ENCODE measurements around the gene PACSIN2.
"Not testable (repeated sequence)": the region's sequence is repeated elsewhere in the genome, so short reads cannot be mapped to it uniquely, and the experiment has no call there.

The PACSIN2 gene

DNA sequence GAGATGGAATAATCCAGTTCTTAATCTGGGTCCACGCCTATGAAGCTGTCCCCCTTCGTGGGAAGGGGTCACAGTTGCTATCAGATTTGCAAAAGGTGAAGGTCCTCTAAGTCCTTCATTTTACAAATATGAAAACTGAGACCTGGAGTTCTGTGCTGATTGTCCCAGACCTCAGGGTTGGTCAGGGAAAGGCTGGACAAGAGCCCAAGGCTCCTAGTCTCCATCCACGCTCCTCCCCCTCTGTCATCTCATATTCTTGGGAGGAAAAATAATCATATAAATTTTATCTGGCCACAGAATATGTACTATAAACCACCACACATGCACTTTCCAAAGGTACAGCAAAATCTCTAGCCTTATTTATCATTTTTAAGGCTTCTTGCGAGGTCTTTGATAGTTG lies 5.5 kb downstream of the PACSIN2 start:
- no peak for DNase-seq

DNA sequence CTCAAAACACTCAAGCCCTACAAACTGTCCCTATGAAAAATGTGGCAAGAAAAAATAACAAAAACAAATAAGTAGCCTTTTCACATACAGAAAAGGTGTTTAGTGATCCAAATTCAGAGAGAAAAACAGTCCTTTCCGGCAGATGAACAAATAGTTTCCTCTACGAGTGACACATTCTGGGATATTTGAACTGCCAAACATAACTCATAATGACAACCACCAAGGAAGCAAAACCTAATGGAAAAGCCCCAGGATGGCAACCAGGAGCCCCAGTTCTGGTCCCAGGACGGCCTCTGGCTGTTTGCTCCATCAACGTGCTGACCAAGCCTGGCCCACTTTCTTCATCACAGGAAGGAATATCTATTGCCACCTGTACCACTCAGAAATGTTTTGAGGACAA lies 6.0 kb downstream of the PACSIN2 start:
- no peak for DNase-seq

DNA sequence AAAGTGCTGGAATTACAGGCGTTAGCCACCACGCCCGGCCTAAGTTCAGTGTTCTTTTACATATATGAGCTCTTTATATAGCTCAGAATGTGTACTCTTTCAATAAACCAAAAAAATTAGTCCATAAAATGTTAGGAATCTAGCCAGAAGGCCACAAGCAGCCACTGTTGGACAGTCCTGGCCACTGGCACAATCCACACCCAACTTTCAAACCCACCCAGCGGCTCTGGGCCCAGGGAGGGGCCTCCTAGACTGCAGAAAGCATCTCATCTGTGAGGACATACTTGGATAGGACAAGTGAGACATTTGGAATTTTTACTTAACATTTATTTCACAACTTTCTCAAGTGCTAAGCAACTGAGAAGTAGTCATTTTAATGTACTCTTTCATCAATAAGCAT lies 6.4 kb downstream of the PACSIN2 start:
- no peak for DNase-seq

DNA sequence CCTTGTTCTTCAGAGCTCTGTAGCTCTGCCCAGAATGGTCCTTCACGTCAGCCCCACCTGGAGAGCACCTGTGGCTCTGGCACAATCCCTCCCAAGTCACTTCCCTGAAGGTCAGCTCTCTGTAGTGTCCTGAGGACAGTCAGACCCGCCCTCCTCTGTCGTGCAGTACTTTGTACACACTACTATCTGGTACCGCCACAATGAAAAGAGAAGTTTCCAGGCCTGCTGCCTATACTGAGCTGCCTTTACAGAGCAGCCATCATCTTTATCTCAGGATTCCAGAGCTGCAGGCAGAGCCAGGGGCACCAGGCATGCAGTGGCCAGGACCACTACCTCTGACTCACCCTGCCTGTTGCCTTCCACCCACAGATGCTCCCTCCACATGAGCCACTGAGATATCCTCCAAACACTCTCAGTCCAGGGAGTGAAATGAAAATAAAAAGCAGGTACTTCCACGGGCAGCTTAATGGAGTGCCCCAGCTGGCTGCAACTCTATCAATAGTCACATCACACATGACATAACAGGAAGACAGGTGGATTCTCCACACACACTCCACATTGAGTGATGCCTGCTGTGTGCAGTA lies 7.3 kb downstream of the PACSIN2 start:
- DNase-seq = peak; percentile 40

DNA sequence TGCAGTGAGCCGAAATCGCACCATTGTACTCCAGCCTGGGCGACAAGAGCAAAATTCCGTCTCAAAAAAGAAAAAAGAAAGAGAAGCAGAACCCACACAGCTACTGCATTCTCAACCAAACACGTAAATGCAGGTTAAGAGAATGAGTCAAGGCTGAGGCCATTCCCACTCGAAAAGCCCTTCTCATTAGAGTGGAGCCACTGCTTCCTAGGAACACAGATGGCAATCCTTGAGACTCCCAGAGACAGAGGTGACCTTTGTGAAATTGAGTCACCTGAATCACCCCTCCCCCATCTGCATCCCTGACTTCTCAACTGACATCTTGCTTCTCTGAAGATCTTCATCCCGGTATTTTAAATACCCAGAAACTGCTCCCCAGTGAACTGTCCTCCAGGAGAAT lies 8.2 kb downstream of the PACSIN2 start:
- no peak for DNase-seq

DNA sequence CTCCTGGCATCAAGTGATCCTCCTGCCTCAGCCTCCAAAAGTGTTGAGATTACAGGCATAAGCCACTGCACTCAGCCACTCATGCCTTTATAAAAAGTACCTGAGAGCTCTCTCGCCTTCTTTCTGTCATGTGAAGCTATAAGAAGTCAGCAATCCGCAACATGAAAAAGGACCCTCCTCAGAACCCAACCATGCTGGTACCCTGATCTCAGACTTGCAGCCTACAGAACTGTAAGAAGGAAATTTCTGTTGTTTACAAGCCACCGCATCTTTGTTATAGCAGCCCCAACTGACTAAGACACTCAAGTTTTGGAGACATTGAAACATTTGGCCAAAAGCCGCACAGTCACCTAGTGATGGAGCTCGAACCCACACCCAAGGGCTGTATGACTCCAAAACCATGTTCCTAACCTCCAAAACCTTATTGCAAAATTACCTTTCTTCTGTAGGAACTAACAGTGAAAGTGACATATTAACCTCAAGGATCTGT lies 8.9 kb downstream of the PACSIN2 start:
- DNase-seq = no peak

DNA sequence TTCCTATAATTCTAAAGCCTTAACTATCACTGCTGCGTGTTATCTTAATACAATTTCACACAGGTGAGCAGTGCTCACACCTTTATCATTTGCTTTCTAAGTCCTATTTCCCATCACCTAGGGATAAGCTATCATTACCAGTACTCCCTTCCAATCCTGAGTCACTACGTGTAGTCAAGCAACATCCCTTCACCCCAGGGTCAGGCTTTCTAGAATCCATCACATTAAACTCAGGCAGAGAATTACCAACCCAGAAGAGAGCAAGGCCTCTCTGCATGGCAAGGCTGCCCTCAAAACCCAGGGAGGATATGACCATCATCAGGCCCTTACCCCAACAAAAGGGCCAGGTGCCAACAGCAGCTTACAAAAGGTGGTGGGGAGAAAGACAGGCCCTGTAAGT lies 9.8 kb downstream of the PACSIN2 start:
- no peak for DNase-seq

DNA sequence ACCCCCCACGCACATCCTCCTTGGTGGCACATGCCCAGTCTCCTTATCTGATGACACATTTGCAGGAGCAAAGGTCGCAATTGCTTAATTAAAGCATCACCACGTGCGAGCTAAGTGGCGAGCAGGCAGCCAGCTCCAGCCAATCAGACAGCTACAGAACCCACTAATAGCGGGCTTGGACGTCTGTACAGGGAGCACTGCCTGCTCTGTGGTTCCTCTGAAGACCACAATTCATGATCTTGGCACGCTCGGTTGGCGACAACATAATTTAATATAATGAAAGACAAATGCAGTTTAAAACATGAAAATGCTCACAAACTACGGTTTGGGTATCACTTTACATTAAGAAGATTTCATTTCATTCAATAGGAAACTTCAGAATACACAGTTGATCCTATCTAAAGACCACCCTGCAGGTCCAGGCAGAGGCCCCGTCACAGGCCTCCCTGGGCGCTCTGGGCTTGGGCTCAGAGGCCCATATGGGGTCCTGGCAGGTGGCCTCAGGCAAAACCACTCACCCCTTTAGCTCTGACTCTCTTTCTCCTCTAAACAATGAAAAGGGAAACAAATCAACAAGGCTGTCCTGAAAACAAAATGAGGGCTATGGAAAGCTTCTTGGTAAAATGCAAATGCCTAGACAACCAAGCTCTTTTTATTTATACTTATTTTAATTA lies 10.4 kb downstream of the PACSIN2 start:
- DNase-seq = no peak

DNA sequence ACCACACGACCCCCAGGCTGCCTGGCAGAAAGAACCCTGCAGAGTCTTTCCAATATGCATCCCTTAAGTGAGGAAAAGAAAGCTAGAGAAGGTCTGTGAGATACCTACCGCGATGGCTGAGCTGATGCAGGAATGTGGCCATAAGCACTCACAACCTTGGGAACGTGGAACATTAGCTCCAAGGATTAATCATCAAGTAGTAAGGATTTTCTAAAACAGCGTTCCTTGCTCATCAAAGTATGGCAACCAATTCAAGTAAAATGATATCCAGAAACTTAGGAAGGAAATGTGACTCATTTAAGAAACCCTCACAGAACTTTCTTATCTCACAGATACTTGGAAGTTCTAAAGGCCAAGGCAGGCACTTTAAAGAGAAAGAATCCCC lies 12.8 kb downstream of the PACSIN2 start:
- no peak for DNase-seq

DNA sequence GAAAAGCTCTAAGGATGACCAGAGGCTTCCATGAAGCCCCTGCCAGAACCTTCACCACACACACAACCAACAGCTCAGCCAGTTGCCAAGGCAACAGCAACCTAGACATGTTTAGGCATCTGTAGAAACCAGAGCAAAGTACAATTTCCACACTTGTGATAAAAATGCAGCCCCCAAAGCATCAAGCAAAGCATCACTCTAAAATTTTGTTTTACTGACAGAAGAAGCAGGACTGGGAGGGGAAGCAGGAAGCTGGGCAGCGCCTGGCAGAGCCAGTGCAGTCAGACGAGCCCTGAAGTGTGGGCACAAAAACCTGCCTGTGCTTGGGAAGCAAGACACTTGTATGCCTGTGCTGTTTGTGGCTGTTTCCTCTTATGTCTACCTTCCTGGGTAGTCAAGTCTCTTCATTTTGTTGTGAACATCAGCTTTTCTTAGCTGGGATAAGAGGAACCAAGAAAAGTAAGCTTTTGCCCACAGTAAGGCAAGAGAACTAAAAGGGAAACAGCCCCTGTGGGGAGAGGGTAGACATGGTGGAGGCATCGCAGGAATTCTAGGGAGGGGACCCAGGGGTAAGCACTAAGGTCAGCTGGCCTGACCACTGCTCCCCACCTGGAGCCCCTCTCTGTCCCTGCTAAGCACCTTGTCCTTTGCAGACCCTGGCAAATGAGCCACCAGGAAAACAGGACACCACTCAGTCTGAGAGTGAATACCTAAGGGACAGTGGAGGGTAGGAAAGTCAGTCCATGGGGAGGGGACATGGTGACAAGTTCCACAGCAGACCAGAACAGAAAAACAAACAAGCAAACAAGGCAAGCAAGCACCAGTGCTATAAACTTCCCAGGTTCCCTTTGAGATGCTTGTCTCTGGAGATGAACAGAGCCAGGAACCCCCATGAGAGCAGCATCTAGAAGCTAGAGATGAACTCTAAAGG lies 13.4 kb downstream of the PACSIN2 start:
- no peak for DNase-seq

DNA sequence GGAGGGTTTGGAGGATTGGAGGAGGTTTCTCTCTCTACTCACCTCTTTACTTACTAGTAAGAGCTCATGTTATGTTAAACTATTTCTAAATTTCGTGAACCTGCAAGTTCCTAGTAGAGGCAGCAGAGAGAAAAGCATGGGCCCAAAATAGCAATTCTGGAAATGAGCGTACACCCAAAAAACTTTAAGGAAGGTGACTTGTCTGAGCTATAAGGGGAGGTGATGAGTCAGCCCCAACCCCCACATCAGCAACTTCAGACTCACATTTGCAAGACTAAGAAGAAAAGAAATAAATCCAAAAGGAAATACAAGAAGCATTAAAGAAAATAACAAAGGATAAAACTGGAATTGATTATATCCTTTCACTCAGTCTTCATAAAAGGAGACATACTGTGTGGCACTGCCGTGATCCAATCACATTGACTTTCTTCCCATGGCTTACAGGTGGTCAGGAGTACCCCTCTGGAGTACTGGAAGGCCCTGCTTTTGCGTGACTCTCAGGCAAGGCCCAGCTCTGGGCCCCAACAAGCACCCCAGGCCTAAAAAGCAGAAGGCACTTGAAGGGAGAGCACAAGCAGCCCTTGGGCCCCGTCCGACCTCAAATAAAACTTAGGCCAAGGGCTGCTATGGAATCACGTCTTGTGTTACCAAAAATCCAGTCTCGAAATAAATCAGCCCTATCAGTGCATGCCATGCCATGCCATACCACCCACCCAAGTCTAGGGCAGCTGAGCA lies 14.3 kb downstream of the PACSIN2 start:
- DNase-seq = no peak

DNA sequence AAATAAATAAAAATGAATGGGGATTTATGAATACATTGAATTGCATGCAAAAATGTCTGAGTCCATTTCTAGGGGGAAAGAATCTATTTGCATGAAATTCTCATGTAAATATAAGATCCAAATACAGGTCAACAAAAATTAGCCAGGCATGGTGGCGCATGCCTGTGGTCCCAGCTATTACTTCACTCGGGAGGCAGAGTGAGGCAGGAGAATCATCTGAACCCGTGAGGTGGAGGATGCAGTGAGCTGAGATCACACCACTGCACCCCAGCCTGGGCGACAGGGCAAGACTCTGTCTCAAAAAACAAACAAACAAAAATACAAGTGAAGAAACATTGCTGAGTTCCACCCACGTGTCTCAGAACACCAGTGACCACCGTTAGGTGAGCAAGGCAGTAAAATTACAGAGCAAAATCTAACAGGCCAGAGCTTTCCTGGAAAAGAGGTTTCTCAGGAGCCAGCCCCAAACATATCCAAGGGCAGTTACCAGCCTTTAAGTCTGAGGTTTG lies 17.3 kb downstream of the PACSIN2 start:
- no peak for DNase-seq

DNA sequence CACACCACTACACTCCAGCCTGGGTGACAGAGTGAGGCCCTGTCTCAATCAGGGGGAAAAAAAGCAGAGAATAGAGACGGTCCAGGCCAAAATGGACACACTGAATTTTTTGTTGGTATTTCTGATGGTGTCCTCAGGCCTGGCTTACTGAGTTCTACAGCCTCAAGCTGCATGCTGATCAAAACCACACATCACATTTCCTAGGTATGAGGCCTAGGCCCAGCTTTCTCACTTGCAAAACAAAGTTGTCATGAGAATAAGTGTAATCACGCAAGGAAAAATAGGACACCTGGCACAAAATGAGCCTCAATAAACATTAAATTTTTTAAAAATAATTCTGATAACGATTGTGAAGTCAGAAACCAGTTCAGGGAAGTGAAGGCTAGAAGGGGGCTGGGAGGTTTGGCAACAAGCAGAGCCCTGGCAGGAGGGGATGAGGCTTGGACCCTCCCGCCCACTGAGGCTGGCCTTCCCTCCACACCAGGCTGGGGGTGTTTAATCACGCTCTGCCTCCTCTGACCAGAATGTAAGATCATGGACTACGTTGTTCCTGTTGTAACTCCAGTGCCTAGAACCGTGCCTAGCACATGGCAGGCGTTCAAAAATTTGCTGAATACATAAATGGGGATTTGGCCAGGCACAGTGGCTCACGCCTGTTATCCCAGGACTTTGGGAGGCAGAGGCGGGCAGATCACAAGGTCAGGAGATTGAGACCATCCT lies 18.1 kb downstream of the PACSIN2 start:
- DNase-seq = no peak

DNA sequence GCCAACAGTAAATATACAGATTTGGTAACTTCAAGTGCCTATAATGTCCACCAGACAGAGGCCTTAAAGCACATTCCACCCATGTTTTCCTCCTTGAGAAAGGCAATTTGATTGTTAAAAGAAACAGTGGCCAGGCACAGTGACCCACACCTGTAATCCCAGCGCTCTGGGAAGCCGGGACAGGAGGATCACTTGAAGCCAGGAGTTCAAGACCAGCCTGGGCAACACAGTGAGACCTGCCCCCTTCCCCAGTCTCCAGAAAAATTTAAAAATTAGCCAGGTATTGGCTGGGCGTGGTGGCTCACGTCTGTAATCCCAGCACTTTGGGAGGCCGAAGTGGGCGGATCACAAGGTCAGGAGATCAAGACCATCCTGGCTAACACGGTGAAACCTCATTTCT lies 19.3 kb downstream of the PACSIN2 start:
- not testable (repeated sequence) for DNase-seq

DNA sequence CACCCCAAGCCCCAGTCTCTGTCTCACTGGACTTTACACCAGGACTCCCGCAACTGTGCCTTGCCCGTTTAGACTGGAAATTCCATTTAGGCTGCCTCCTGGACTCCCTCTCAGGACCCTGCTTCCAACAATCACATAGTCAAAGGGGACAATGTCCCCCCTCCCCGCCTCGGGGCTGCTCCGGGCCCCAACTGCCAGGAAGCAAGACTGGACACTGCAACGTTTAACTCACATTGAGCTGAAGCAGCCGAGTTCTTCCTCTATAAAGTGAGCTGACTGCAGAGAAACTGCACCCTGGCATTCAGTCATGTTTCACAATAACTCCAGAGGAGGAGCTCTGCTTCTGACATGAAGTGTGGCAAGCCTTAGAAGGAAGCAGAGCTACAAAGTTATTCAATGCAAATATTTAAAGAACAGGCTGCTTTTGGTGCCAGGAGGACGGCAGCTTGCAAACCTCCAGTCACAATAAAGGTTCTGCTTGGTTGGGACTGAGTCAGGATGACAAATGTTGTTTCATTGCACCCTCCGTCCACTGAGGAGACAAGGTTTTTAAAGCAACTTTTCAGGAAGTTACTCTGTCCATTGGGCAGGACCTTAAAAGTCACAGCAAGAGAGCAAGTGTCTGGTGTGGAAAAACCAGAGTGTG lies 19.9 kb downstream of the PACSIN2 start:
- peak; percentile 47 for DNase-seq

DNA sequence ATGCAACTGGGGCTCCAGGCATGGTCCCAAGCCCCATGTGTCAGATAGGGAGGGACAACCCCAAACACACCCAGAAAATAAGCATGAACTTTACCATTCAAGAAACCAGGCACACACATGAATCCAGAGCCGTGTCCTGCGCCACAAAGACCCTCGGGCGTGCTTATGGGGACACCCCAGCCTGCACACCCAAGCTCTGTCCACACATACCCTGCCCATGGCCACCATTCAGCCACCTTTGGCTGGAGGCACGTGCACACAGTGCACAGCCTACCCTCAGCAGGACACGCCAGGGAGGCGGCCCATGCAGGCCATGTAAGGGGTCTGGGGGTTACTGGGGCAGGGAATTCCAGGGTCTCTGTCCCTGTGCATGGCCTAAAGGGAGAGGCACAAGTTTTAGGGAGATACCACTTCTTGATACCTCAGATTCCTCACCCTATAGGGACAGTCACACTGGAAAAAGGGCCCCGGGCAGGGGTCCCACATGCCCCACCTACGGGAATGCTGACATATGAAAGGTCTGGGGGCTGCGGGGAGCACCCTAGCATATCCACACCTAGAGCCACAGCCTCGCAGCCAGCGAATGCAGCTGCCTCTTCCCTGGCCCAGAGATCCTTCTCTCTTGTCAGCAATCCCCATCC lies 20.6 kb downstream of the PACSIN2 start:
- no peak for DNase-seq

DNA sequence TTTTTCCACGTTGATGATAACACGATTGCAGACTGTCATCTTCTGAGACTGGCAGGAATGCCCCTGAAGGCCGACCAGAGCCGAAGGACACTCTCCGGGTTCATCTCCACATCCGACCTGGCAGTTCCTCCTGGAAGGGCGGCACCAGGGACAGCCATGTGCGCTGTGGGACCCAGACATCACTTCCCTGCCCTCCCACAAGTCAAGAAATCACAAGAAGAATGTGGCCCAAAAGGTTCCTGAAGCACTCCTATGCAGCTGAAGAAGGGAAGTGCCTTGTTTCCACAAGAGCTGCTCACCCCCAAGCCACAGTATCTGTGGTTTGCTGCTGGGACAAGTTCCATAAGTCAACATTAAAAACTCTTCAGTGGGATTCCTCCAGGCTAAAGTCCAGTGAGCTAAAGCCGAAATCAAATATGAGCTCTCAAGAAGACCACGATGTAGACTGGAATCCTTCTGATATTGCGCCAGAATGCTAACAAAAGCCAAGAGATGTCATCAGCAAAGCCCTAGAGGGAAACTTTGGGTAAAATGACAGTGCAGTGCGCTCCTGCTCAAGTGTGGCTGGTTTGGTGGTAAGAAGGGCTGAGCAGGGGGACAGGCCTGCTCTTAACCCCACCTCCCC lies 21.2 kb downstream of the PACSIN2 start:
- peak; percentile 15 for DNase-seq

DNA sequence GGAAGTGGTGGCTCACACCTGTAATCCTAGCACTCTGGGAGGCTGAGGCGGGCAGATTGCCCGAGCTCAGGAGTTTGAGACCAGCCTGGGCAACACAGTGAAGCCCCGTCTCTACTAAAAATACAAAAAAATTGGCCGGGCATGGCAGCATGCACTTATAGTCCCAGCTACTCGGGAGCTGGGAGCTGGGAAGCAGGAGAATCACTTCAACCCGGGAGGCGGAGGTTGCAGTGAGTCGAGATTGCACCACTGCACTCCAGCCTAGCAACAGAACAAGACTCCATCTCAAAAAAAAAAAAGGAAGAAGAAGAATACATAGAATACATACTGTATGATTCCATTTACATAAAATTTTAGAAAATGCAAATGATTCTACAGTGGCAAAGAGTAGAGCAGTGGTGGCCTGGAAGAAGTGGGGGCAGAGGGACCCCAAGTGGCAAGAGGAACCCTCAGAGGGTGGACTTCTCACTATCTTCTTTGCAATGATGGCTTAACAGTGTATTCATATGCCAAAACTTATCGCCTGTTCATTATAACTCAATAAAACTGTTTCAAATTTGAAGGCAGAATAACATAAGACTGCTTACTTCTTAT lies 22.0 kb downstream of the PACSIN2 start:
- DNase-seq = no peak

DNA sequence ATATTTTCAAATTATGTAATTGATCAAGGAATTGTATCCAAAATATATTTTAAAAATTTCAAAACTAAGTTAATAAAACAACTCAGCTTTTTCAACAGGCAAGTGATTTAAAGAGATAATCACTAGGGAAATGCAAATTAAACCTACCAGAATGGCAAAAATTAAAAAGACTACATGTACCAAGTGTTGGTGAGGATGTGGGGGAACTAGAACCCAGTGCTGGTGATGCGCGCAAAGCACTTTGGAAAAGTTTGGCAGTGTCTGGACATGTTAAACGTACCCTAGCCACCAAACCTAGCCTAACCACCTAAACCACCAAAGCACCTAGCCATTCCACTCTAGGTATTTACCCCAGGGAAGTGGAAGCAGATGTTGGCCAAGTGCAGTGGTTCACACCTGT lies 22.9 kb downstream of the PACSIN2 start:
- DNase-seq = no peak

DNA sequence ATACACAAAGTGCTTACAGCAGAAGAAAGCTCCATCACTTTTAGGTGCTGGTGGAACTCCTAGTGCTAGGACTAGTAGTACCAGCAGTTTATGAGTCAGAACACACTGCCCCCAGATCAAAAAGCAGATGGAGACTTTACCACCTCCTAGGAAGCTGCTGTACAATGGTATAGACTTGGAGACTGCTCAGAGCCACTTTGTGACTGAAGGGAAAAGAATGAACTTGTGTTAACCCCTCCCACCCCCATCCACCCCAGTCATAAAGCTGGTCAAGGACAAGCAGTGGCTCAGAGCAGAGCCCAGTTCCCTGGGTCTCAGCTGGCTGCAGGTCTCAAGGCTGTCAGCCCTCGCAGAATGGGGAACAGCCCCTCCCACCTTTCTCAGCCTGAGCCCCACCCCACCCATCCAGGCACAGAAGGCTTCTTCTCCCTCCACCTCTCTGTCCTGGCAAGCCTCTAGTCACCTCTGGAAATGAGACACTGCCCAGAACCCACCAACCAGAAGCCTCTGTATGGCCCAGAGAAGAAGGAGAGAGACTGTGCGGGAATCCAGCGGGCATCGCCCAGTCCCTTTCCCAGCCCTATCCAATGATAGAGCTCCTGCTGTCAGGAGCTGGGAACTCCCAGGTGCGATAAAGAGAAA lies 23.8 kb downstream of the PACSIN2 start:
- DNase-seq = no peak

Data from GDM1 (cell line).